GM18499 (cell line): ENCODE results near the gene SLIT3.
"Not testable (repeated sequence)": the region's sequence is repeated elsewhere in the genome, so short reads cannot be mapped to it uniquely, and the experiment has no call there.

Source experiments
- ATAC-seq: cut with Tn5 transposase; IDR thresholded peaks from one replicate; pipeline ENCODE4 v1.9.1; 2021; ENCODE audit warnings: moderate number of reproducible peaks; ENCODE audit not compliant: insufficient read depth, unreplicated experiment

SLIT3 gene

GRCh38 chr5:169152946-169153345 is 148.0 kb downstream of the SLIT3 start:
- ATAC-seq = no peak

GRCh38 chr5:169152453-169152852 is 148.5 kb downstream of the SLIT3 start:
- ATAC-seq = no peak

- ATAC-seq = no peak
Observed at GRCh38 chr5:169151051-169151805, 149.7 kb downstream of the SLIT3 start.

DNA sequence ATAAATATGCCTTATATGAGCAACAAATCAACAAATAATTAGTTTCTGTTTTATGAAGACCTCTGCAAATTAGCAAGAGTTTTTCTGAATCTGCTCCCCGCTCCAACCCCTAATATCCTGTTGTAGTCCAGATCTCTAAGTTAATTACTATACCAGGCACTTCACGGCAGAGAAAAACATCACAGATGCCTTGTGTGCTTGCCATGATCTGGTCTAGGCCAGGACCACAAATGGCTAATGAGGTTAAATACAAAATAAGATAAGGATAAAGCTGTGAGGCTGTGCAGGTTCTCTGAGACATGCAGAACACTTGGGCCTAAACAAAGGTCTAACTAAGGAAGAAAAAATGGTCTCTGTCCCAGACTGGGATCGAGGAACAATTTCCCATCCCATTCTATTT is 150.8 kb downstream of the SLIT3 start:
- ATAC-seq = no peak

DNA sequence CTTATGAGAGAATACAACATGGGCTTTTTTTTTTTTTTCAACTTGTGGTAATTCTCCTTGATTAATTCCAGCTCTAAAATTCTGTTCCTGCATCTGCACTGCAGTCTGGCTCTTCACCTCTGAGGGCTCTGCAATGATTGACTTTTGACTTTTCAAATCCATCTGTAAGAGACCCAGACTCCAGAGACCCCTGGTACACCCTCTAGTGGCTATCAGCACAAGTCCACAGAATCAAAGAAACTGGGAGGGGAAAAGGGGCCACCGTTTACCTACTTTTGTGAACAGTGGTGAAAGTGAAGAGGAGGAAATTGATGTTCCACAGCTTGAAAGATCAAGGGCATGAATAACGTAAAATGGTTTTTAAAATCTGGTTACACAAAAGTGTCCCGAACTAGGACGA is 151.6 kb downstream of the SLIT3 start:
- ATAC-seq = no peak

DNA sequence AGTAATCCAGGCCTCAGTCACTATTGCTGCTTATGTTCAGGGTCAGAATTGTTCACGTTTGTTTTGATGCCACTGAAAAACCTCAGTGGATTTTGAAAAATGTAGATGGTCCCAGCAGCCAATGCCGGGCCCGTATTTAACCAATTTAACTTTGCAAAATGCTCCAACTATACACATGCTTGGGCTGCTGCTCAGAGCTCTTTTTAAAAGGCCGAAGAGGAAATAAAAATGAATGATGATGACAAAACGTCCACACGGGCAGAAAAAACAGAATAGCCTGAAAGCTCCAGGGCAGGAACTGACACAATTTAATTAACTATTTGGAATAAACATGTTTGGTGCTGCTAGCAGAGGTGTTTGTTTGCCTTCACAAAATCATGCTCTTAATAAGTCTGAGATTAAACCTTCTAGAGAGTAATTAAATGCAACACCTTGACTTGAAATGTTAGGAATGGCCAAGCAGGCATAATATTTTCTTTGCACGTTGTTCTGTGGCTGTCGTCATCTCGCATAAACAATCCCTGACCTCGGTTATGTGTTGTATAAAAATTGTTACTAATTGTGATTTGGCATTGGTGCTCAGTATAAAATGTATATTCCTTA is 152.7 kb downstream of the SLIT3 start:
- no peak for ATAC-seq

- ATAC-seq = no peak
Observed at GRCh38 chr5:169147534-169147933, 153.4 kb downstream of the SLIT3 start.

DNA sequence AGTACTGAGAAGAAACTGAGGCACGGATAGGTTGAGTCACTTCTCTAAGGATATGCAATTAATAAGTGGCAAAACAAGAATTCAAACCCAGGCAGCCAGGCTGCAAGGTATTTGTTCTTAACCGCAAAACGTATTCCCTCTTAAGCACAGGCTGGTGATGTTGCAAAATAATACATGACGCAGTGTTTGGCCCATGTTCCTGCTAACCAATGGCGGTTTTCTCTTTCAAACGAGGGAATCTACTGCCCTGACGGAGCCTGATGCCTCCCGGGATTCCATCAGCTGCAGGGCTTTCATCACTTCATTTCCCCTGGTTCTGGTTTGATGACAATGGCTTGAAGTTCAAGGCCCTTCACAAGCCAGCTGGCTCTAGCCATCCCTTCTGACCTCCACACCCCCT is 154.8 kb downstream of the SLIT3 start:
- no peak for ATAC-seq

DNA sequence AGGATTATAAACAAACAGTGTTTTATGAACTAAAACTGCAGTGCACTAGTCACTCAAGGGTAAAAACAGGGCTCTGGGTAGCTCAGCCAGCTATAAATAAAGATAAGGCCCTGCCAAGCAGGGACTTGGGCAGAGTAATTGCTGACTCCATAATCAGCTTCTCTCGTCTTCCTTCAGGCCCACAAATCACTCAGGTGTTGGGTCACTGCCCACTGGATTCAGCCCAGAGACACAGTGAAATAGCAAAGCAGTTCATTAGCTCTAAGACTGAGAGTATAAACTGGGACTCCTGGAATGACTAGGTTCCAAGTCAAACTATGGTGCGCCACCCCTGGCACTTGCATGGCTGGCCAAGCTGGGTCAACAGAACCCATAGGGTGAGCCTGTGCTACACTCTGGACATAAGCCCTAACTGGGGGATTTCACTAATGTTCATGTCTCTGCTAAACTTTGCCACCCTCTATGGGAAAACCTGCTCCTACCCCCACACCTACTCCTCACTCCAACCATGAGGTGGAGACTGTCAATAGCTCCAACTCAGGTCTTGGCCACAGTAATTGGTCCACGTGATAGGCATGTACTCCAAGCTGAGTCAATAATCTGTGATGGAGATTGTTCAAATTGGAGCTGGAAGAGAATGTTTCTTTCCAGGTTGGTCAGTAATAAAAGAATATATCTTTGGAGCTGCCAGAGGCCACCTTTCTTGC is 158.5 kb downstream of the SLIT3 start:
- ATAC-seq = no peak

- not testable (repeated sequence) for ATAC-seq
Observed at GRCh38 chr5:169140215-169140614, 160.7 kb downstream of the SLIT3 start.

DNA sequence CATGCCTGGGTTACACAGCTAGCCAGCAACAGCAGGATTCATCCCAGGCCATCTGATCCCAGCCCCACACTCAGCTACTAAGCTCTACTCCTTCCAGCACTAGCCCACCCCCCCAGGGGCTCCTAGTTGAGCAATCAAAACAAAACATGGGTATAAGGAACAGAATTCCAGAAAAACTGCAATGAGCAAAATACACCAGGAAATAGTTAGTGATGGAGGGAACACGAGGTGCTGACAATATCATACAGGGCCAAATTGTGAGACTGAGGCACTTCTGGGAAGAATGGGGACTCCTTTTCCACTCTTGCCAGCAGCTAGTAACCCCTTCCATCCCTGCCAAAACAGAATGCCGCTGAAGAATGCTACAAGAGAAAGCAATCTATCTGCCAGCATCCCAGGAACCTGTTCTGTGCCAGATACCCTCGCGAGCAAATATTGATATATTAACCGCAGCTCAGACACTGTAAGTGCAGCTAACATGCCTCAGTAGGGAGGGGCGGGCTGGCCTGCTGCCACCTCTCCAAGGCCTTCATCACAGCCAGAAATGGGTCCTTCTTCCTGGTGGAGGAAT is 161.4 kb downstream of the SLIT3 start:
- no peak for ATAC-seq

DNA sequence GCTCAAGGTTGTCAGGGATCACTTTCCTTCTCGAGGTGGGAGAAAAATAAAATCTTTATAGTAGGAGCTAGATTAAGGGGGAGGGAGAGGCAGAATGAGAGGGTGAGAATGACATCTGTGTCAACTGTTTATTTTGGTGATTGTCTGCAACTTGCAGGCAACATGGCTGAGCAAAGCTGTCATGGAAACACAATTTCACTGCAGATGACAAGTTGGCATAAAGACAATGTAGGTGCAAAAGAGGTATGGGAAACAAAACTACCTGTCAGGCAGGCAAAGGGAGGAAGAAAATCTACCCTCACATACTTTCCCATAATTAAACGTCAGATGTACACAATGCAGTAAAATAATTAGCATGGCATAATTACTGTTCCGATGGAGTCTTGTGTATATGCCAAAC is 167.4 kb downstream of the SLIT3 start:
- ATAC-seq = no peak

DNA sequence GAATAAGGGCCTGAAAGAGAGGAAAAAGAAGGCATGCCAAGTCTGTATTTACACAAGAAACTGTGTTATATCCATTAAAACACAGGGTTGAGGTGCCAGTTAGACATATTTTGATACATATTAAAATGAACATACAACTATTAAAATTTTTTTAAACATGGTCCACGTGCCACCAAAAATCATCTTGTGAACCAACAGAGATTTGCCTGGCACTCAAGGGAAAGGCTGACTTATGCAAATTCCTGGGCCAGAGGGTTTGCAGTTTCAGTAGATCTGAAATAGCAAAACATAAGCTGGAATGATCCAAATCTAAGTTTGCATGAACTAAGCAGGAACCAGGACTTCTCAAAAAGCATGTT is 168.7 kb downstream of the SLIT3 start:
- no peak for ATAC-seq

DNA sequence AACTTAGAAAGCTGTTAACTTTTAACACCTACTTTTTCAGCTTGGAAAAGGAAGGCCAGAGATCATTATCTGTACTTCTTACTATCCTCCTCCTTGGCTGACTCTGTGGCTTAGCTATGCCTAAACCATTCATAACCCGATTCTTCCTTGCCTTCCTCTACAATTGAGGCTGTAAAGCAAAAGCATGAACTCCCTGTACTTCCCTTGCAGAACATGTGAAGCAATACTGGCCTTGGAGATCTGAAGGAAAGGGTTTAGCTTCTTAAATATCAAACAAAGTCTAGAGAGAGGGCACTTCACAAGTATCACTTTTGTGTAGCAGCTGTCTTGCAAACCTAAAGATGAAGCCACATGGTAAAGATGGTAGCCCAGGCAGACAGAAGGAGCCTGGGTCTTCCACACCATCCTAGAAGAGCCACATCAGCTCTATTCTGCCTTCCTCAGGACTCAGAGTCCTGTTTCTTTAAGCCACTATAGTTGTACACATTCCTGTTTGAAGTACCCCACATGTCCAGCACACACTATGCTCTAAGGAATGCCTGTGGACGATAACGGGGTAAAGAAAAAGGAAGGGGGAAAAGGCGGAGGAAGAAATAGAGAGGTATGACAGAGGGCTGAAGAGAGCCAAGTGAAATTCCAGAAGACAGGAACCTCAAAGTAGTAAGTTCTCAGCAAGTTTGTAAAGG is 169.2 kb downstream of the SLIT3 start:
- no peak for ATAC-seq

- no peak for ATAC-seq
Observed at GRCh38 chr5:169128679-169129078, 172.3 kb downstream of the SLIT3 start.

GRCh38 chr5:169127431-169127830 is 173.5 kb downstream of the SLIT3 start:
- ATAC-seq = no peak

DNA sequence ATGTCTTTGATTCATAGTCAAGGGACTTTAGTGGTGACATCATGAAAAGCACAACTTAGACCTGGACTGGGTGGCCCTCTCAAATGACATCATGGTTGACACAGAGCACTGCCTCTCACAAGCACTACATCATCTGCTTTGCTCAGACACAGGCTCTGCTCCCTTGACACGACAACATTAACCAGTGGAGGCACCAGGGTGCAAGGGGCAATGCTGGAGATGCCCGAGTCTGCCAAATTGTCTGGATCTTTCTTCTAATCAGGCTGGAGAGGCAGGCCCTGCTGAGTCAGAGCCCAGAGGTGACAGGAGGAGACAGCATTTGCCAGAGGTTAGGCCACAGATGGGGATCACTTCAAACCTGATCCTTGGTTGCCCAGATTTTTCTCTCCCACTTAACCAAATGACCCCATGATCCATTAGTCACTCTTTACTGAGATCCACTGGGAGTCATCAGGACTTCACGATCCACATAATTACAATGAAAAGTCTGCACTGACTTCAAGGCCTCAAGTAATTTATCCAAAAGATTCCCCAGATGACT is 174.4 kb downstream of the SLIT3 start:
- ATAC-seq = no peak

GRCh38 chr5:169125571-169125970 is 175.4 kb downstream of the SLIT3 start:
- ATAC-seq = no peak

DNA sequence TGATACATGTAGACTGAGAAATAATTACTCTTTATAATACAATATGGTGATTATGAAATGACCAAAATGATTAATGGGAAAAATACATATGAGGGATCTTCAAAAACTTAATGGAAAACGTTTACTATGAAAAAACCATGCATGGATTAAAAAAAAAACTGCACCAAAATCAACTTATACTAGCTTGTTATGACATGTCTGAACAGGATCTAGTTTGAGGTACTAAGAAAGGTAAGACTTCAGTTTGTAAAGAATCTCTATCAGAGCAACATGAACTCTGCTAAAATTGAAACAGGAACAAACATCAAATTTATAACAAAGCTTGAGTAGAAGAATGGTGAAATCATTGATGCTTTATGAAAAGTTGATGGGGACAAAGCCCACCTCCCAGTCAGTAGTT is 178.0 kb downstream of the SLIT3 start:
- no peak for ATAC-seq

DNA sequence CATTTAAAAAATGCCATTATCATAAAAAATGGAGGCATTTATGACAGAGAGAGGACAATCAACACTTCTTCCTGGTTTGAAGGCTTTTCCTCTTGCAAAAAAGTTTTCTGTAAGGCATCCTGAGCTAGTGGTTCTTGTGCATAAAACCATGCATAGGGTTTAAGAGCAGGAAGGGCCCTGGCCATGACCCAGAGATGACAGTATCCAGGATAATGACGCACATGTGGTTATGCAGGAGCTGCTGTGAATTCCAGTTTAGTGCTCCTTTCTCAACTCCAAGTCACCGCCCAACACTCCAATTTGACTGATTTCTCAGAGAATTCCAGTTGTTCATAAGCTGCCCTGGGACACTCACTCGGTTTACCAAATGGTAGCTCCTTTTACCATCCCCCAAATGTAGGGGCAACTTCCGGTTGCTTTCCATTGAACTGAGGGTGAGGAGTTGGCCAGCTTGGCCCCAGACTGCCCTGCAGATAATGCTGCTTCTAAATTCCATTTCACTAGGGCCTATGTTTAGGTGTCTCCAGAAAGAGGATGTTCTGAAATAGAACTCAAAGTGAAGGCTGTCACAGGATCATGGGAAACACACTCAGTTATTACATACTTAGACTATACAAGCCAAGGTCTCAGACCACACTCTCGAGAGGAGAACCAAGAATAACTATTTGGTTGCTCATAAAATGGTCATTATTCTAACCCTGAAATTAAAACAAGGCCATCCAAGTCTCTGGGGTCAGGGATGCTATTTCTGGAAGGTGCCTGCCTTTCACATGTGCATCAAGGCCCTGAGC is 179.1 kb downstream of the SLIT3 start:
- no peak for ATAC-seq
